Measurements from ENCODE around the gene CSTF1. TPM values are rescaled to one million over a fixed set of nuclear protein-coding genes. Genes with fewer than 3 reads are reported as not detected.
A peak's percentile ranks its signal among the peaks of the same experiment; 100 is the strongest.

Gene CSTF1
- total and polyA plus RNA-seq, 2 of the 4 experiments (the other 2 are of a cell fraction): 48.8 to 105 TPM

DNA sequence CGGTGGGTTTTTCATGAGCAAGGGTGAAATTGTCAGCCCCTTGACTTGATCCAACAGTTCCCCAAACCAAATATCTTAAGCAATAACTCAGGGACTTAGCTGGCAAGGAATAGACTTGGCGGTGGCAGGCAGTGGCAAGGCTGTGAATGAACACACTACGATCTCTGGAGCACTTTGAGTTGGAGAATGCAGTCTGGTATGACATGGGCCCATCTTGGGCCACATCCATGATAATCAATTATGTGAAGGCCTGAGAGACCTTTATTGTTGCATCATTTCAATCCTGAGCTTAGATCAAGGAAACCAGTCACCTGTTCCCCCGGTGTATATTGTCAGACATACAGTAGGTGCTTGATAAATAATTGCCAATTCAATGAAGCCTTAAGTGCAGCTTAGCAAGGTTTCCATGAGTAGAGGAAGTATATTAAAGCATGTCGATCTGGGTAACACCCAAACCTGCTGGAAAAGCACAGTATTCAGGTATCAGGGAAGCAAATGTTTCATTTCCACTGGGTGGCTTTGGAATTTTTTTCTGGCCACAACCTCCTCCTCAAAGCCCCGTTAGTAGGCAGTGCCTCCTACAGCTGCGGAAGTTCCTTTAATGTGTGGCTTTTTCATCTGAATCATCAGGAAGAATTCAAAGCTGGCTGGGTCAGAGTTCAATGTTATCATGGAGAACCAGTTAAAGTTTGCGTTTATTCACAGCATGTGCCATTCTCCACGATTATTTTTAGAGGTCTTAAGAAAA lies 29.8 kb downstream of the CSTF1 start:
- Histone ChIP-seq H3K9me1 (ENCODE audit: insufficient read depth, low read length) (peaks cover 29% of the 10 kb centered on the region), H3K27ac (ENCODE audit: insufficient read depth, low read length) (peak overlapping the region; percentile 90), H3K4me1 (ENCODE audit: control insufficient read depth, insufficient read depth, low read length) (peaks cover 39% of the 10 kb centered on the region), H3K18ac (ENCODE audit: low read depth, low read length) (peak overlapping the region; percentile 74), H4K91ac (ENCODE audit: insufficient read depth, low read depth, low read length) (peak overlapping the region; percentile 97), H3K23ac (ENCODE audit: low read depth, low read length) (peak overlapping the region; percentile 82), H2BK120ac (ENCODE audit: low read depth, low read length) (peak overlapping the region; percentile 99), H3K14ac (replicated peaks; ENCODE audit: low read depth, low read length) (peak overlapping the region; percentile 93), H4K20me1 (ENCODE audit: insufficient read depth, low read length) (no peaks in the 10 kb centered on the region), H4K5ac (ENCODE audit: low read depth, low read length) (peak overlapping the region; percentile 96), H3K4me3 (ENCODE audit: insufficient read depth, low read depth, low read length) (no peak overlapping the region), H4K8ac (ENCODE audit: low read depth in 2 of 2, low read length in 2 of 2) (peak overlapping the region; percentile 83 to 95), H2BK20ac (ENCODE audit: low read depth, low read length) (peak overlapping the region; percentile 99), H3K27me3 (ENCODE audit: control insufficient read depth, insufficient read depth, low read length) (no peaks in the 10 kb centered on the region), H3K56ac (ENCODE audit: extremely low read depth, insufficient read depth, low read length) (peak overlapping the region; percentile 85), H2AK5ac (ENCODE audit: low read depth, low read length) (peak overlapping the region; percentile 96), H2BK5ac (ENCODE audit: low read depth, low read length, poor library complexity, severe bottlenecking) (peak overlapping the region; percentile 93), H3K4me2 (ENCODE audit: low read depth, low read length) (peak overlapping the region; percentile 40; the same call in 1 of the 2 replicates), H2AFZ (replicated peaks; ENCODE audit: low read length, poor library complexity) (no peak overlapping the region), H3K36me3 (ENCODE audit: control insufficient read depth, insufficient read depth, low read length) (peaks cover 27% of the 10 kb centered on the region), H3K9ac (ENCODE audit: low read depth, low read length) (peak overlapping the region; percentile 25; the same call in 1 of the 2 replicates), H3K79me1 (ENCODE audit: low read depth in 1 of 2, low read length in 2 of 2) (peaks cover 35 to 76% of the 10 kb centered on the region in 2 experiments), H3K9me3 (ENCODE audit: control insufficient read depth, insufficient read depth, low read length) (no peaks in the 10 kb centered on the region), H2BK15ac (ENCODE audit: low read depth, low read length) (peak overlapping the region; percentile 60), H3K4ac (ENCODE audit: low read depth, low read length) (peak overlapping the region; percentile 97), H2AK9ac (replicated peaks; ENCODE audit: low read depth, low read length, poor library complexity) (peak overlapping the region; percentile 84)
- ChIA-PET POLR2A (ENCODE audit: unreplicated experiment) (interaction anchor here (0.7 to 1.0 kb wide), 3 partner anchors 9 to 18 kb away, joined by 3 to 4 read pairs (median 3); partner anchors contain the start of gene CASS4), CTCF (interaction anchor here (1.0 kb wide), 1 partner anchor 11 kb away, joined by 3 read pairs; no protein-coding TSS in a partner anchor)
- peak; percentile 88 for DNase-seq
- dilution Hi-C loops (cut with HindIII; ENCODE audit: low sequenced_read_pairs, unreplicated experiment): no loop called here
- BruUV-seq (replicated peaks): no TSS peak
- intact Hi-C loops (cut with micrococcal nuclease): no loop called here
- WGBS, 2 experiments (ENCODE audit: extremely low coverage in 2 of 2, insufficient read length in 1 of 2): 88% methylated on average over 1 of the region's 9 CpGs; no CpG with 5 or more reads in 1 of the 2 experiments
- ATAC-seq (ENCODE audit: low read depth): peak; percentile 83
- in situ Hi-C loops (cut with MboI; ENCODE audit: low sequenced_read_pairs): no loop called here
- no peak for TF ChIP-seq MAFK (IDR thresholded peaks at IDR 0.05; ENCODE audit: low read depth, low read length)
- TF ChIP-seq FOS (IDR thresholded peaks at IDR 0.05; ENCODE audit: low read depth, low read length): no peak
- TF ChIP-seq RFX5 (IDR thresholded peaks at IDR 0.05; ENCODE audit: low read depth, low read length): no peak
- peak; percentile 43; the same call in 1 of the 2 replicates for TF ChIP-seq RAD21 (IDR thresholded peaks at IDR 0.05; ENCODE audit: low read length)
- no peak for TF ChIP-seq CHD1 (IDR thresholded peaks at IDR 0.05; ENCODE audit: low read depth, low read length)
- TF ChIP-seq MAZ (IDR thresholded peaks at IDR 0.05; ENCODE audit: borderline replicate concordance, low read depth, low read length): no peak
- TF ChIP-seq, protein P1, sequence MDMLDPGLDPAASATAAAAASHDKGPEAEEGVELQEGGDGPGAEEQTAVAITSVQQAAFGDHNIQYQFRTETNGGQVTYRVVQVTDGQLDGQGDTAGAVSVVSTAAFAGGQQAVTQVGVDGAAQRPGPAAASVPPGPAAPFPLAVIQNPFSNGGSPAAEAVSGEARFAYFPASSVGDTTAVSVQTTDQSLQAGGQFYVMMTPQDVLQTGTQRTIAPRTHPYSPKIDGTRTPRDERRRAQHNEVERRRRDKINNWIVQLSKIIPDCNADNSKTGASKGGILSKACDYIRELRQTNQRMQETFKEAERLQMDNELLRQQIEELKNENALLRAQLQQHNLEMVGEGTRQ (IDR thresholded peaks at IDR 0.05; ENCODE audit: low read depth, low read length): no peak
- TF ChIP-seq CEBPB (IDR thresholded peaks at IDR 0.05; ENCODE audit: low read depth, low read length): peak; percentile 57; the same call in 1 of the 2 replicates
- TF ChIP-seq BHLHE40 (IDR thresholded peaks at IDR 0.05; ENCODE audit: low read depth, low read length): peak; percentile 56; the same call in 1 of the 2 replicates
- no peak for TF ChIP-seq NFE2L2 (IDR thresholded peaks at IDR 0.05; ENCODE audit: low read depth, low read length)
- TF ChIP-seq, protein P2, sequence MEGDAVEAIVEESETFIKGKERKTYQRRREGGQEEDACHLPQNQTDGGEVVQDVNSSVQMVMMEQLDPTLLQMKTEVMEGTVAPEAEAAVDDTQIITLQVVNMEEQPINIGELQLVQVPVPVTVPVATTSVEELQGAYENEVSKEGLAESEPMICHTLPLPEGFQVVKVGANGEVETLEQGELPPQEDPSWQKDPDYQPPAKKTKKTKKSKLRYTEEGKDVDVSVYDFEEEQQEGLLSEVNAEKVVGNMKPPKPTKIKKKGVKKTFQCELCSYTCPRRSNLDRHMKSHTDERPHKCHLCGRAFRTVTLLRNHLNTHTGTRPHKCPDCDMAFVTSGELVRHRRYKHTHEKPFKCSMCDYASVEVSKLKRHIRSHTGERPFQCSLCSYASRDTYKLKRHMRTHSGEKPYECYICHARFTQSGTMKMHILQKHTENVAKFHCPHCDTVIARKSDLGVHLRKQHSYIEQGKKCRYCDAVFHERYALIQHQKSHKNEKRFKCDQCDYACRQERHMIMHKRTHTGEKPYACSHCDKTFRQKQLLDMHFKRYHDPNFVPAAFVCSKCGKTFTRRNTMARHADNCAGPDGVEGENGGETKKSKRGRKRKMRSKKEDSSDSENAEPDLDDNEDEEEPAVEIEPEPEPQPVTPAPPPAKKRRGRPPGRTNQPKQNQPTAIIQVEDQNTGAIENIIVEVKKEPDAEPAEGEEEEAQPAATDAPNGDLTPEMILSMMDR (conservative IDR thresholded peaks at IDR 0.05; ENCODE audit: low read depth, low read length): peak; percentile 34
- TF ChIP-seq, protein P3, sequence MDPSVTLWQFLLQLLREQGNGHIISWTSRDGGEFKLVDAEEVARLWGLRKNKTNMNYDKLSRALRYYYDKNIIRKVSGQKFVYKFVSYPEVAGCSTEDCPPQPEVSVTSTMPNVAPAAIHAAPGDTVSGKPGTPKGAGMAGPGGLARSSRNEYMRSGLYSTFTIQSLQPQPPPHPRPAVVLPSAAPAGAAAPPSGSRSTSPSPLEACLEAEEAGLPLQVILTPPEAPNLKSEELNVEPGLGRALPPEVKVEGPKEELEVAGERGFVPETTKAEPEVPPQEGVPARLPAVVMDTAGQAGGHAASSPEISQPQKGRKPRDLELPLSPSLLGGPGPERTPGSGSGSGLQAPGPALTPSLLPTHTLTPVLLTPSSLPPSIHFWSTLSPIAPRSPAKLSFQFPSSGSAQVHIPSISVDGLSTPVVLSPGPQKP (IDR thresholded peaks at IDR 0.05; ENCODE audit: borderline replicate concordance, low read depth, low read length): no peak
- no peak for TF ChIP-seq RCOR1 (IDR thresholded peaks at IDR 0.05; ENCODE audit: insufficient replicate concordance, low read length)
